ENCODE data around the gene NDUFS8.

Gene NDUFS8

GRCh38 chr11:68077617-68078582 is 47.4 kb downstream of the NDUFS8 start:
- no peak for TF ChIP-seq CTCF (IDR thresholded peaks at IDR 0.05; ENCODE audit: low read depth, low read length)
- no peak for DNase-seq (ENCODE audit: low read depth, low spot score)
- in situ Hi-C loops (cut with HindIII; ENCODE audit: low sequenced_read_pairs) = no loop called here
- no peak overlapping the region for H3K4me3 ChIP-seq (ENCODE audit: low read depth, low read length)

DNA sequence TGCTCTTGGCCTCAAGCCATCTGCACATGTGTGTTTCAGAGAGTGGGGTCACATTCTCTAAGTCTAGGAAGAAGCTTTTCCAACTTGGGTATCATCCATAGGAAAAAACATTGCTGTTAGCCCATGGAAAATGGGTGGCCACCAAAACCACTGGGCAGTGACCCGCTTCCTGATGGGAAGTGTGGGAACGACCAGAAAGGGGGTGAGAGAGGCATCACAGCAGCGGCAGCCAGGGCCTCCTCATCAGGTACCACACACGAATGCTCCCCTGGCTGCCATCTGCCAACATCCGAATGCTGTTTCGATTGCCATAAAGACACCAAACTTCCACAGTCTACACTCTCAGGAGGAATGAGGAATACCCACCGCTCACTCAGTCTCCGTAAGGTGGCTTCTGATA is 50.4 kb downstream of the NDUFS8 start:
- DNase-seq (ENCODE audit: low read depth, low spot score) = no peak
- in situ Hi-C loops (cut with HindIII; ENCODE audit: low sequenced_read_pairs) = no loop called here
- H3K4me3 ChIP-seq (ENCODE audit: low read depth, low read length) = no peak overlapping the region
- TF ChIP-seq CTCF (IDR thresholded peaks at IDR 0.05; ENCODE audit: low read depth, low read length) = no peak

GRCh38 chr11:68081691-68082090 is 51.2 kb downstream of the NDUFS8 start:
- in situ Hi-C loops (cut with HindIII; ENCODE audit: low sequenced_read_pairs) = no loop called here
- peak; percentile 45 for DNase-seq (ENCODE audit: low read depth, low spot score)
- no peak for TF ChIP-seq CTCF (IDR thresholded peaks at IDR 0.05; ENCODE audit: low read depth, low read length)
- H3K4me3 ChIP-seq (ENCODE audit: low read depth, low read length) = no peak overlapping the region

- in situ Hi-C loops (cut with HindIII; ENCODE audit: low sequenced_read_pairs) = no loop called here
Observed at GRCh38 chr11:68082481-68082880, 52.0 kb downstream of the NDUFS8 start.

DNA sequence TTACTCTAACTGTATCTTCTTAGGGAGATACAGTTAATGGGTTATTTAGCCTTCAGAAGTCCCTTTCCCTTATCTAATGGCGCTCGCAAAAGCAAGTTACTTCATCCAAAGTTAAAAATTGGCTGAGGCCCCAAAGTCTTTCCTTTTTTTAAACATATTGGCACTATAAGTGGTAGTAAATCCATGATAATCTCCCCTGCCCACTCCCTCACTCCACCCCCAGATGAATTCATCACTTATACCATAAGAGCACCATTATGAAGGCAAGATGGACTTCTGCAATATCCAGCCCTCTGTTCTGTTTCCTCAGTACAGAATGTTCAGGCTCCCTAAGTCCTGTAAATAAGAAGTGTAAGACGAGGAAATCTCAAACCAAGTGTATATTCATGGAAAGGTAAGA is 53.0 kb downstream of the NDUFS8 start:
- H3K4me3 ChIP-seq (ENCODE audit: low read depth, low read length) = no peak overlapping the region
- TF ChIP-seq CTCF (IDR thresholded peaks at IDR 0.05; ENCODE audit: low read depth, low read length) = no peak
- in situ Hi-C loops (cut with HindIII; ENCODE audit: low sequenced_read_pairs) = no loop called here
- no peak for DNase-seq (ENCODE audit: low read depth, low spot score)

More at GRCh38 chr11:68082481-68082880, 52.0 kb downstream of the NDUFS8 start:
- TF ChIP-seq CTCF (IDR thresholded peaks at IDR 0.05; ENCODE audit: low read depth, low read length) = no peak
- no peak for DNase-seq (ENCODE audit: low read depth, low spot score)
- no peak overlapping the region for H3K4me3 ChIP-seq (ENCODE audit: low read depth, low read length)
